Epithelial cell of alveolus of lung (primary cell): ENCODE data around the gene EN2. TPM values are rescaled to one million over a fixed set of nuclear protein-coding genes. Genes with fewer than 3 reads are reported as not detected.

Experiments used
- total RNA-seq: library from RNA; depleted of rRNA; stranded (reverse); fragments of >200 nt; gene quantifications from 2 replicates; pipeline ENCODE4 v1.2.1, GENCODE V29; 2015

Gene EN2
- not detected in 2 replicates for total RNA-seq

GRCh38 chr7:155458111-155458877, at the start of gene EN2:
TSS of gene EN2 (plus strand) at chr7:155458129. CDS start at chr7:155458378, 249 bp downstream.

Other genes with a start within 250 kb of the EN2 start
- gene INSIG1, start 160.3 kb upstream of the EN2 start, total RNA-seq = 32.4 and 265 TPM in 2 replicates
- not detected in 2 replicates for gene CNPY1, start 88.4 kb downstream of the EN2 start, total RNA-seq
- 11.6 and 22.6 TPM in 2 replicates for gene RBM33, start 186.5 kb downstream of the EN2 start, total RNA-seq